Panc1 (cell line): Measurements from ENCODE around the gene TXNDC11. TPM values are rescaled to one million over a fixed set of nuclear protein-coding genes. Genes with fewer than 3 reads are reported as not detected.

Experiments
- ATAC-seq: fragments of 200-7000 bp; cut with Tn5 transposase; 2 replicates; pipeline ENCODE4 v1.9.1; 2020; ENCODE audit warnings: mild to moderate bottlenecking, moderate library complexity
- BruUV-seq: library from RNA; stranded (reverse); fragments of 400-500 nt; replicated peaks from 2 replicates; lab custom pipeline; 2021; lab: Mats Ljungman, UMichigan
- CTCF ChIA-PET: fragments of 300-600 bp; sonication (Branson Sonifier 250); formaldehyde crosslinking; loops from one replicate; lab custom pipeline; 2022; ENCODE audit warnings: antibody characterized with exemption; lab: Charles Lee
- POLR2A ChIA-PET: fragments of 300-600 bp; sonication (Branson Sonifier 250); formaldehyde crosslinking; loops from one replicate; lab custom pipeline; 2022; ENCODE audit warnings: antibody characterized with exemption; lab: Charles Lee
- DNase-seq: peaks from one replicate; pipeline ENCODE4 v3.0.0-alpha.2; 2010; ENCODE audit warnings: low read depth, low spot score
- H3K27ac ChIP-seq: 2 replicates; pipeline ENCODE4 v1.5.1; 2011; ENCODE audit warnings: mild to moderate bottlenecking, low read length, inconsistent platforms
- H3K27me3 ChIP-seq: fragments of 200-500 bp; sonication (Bioruptor generic); 2 replicates; pipeline ENCODE4 v1.6.0; 2014; ENCODE audit warnings: low read length, inconsistent platforms; ENCODE audit not compliant: control insufficient read depth, insufficient read depth
- H3K36me3 ChIP-seq: fragments of 200-500 bp; sonication (Bioruptor generic); 2 replicates; pipeline ENCODE4 v1.5.1; 2014; ENCODE audit warnings: inconsistent platforms, mild to moderate bottlenecking, low read length, moderate library complexity; ENCODE audit not compliant: control insufficient read depth, insufficient read depth
- H3K4me1 ChIP-seq: 2 replicates; pipeline ENCODE4 v1.5.1; 2011; ENCODE audit warnings: inconsistent platforms, mild to moderate bottlenecking, low read length, moderate library complexity; ENCODE audit not compliant: control insufficient read depth, insufficient read depth
- H3K4me3 ChIP-seq, 2 experiments: 2 replicates each; pipeline ENCODE4 v1.5.1; 2011 to 2012; ENCODE audit warnings: low read depth in 2 of 2, low read length in 2 of 2, mild to moderate bottlenecking in 2 of 2, inconsistent platforms in 1 of 2, moderate library complexity in 1 of 2
- H3K9me3 ChIP-seq: fragments of 200-500 bp; sonication (Bioruptor generic); 2 replicates; pipeline ENCODE4 v1.5.1; 2014; ENCODE audit warnings: low read depth, mild to moderate bottlenecking, inconsistent platforms, low read length, moderate library complexity; ENCODE audit not compliant: control insufficient read depth, insufficient read depth
- POLR2AphosphoS5 ChIP-seq: IDR thresholded peaks from 2 replicates; pipeline ENCODE4 v1.6.1; 2012; ENCODE audit warnings: mild to moderate bottlenecking, low read depth, low read length, moderate library complexity
- SIN3A ChIP-seq: IDR thresholded peaks from 2 replicates; pipeline ENCODE4 v1.6.1; 2012; ENCODE audit warnings: low read depth, mild to moderate bottlenecking, low read length, moderate library complexity, borderline replicate concordance; ENCODE audit not compliant: insufficient read depth
- TCF7L2 ChIP-seq: IDR thresholded peaks from 2 replicates; pipeline ENCODE4 v1.6.1; 2011; ENCODE audit warnings: mild to moderate bottlenecking, low read depth, low read length, inconsistent platforms
- in situ Hi-C: cut with HindIII; loops from 2 replicates; pipeline ENCODE4 v1.10.0; 2016; ENCODE audit warnings: low sequenced_read_pairs, low pct_unique_long_range_greater_than_20kb
- intact Hi-C: fragments of 100-400 bp; cut with micrococcal nuclease; formaldehyde crosslinking; loops from one replicate; pipeline ENCODE4 v1.10.0; 2022; ENCODE audit not compliant: unreplicated experiment
- total RNA-seq: library from RNA; stranded (reverse); gene quantifications from one replicate; pipeline ENCODE4 v1.2.1, GENCODE V29; 2021; ENCODE audit not compliant: unreplicated experiment
- TF ChIP-seq, protein P1 (sequence below): fragments of 450-650 bp; IDR thresholded peaks from 2 replicates; pipeline ENCODE4 v1.5.1; 2017; ENCODE audit warnings: mild to moderate bottlenecking
- TF ChIP-seq, protein P2 (sequence below), 2 experiments: IDR thresholded peaks; 2 replicates each; pipeline ENCODE4 v1.6.1; 2011 to 2012; ENCODE audit warnings: low read depth in 2 of 2, control low read depth in 1 of 2, low read length in 1 of 2, mild to moderate bottlenecking in 1 of 2, moderate library complexity in 1 of 2; ENCODE audit not compliant: insufficient read depth in 1 of 2

TXNDC11 gene
- total RNA-seq, 1 experiment from 2014 or later = 30.5 TPM

DNA sequence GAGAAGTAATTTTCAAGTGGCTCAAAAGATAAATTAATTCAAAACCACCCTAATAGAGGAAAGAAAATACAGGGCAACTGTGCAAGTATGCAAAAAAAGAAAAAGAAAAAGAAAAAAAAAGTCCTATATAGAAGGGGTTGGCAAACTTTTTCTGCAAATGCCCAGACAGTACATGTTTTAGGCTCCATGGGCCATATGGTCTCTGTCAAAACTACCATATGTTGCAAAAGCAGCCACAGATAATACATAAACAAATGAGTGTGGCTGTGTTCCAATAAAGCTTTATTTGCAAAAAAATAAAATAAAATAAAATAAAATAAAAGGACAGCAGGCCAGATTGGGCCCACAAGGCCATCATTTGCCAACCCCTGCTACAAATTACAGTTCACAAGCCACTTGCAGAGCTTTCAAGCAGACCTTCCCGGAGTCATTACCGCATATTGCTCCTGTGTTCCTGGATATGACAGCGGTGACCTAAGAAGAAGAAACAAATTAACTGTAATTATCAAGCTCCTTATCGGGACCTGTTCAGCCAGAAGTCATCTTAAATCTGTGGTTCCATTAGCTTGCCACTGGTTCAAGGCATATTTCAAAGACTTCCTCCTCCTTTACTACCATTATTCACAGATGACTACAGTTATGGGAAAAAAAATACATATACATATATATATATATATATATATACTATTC lies 38.5 kb upstream of the TXNDC11 start:
- CTCF ChIA-PET = interaction anchor here (0.6 kb wide), 1 partner anchor 46 kb away, joined by 5 read pairs; no protein-coding TSS in a partner anchor
- Histone ChIP-seq H3K4me1 (peaks cover 33% of the 10 kb centered on the region), H3K27me3 (no peaks in the 10 kb centered on the region), H3K9me3 (no peaks in the 10 kb centered on the region), H3K36me3 (peaks cover 18% of the 10 kb centered on the region), H3K27ac (no peak overlapping the region; the same call in 1 of the 2 replicates), H3K4me3 (no peak overlapping the region)
- POLR2A ChIA-PET = interaction anchor here (0.7 kb wide), 1 partner anchor 440 kb away, joined by 5 read pairs; no protein-coding TSS in a partner anchor
- BruUV-seq = no TSS peak
- DNase-seq (no peak), ATAC-seq (no peak)
- intact Hi-C loops = no loop called here
- in situ Hi-C loops = no loop called here
- TF ChIP-seq, protein P1, sequence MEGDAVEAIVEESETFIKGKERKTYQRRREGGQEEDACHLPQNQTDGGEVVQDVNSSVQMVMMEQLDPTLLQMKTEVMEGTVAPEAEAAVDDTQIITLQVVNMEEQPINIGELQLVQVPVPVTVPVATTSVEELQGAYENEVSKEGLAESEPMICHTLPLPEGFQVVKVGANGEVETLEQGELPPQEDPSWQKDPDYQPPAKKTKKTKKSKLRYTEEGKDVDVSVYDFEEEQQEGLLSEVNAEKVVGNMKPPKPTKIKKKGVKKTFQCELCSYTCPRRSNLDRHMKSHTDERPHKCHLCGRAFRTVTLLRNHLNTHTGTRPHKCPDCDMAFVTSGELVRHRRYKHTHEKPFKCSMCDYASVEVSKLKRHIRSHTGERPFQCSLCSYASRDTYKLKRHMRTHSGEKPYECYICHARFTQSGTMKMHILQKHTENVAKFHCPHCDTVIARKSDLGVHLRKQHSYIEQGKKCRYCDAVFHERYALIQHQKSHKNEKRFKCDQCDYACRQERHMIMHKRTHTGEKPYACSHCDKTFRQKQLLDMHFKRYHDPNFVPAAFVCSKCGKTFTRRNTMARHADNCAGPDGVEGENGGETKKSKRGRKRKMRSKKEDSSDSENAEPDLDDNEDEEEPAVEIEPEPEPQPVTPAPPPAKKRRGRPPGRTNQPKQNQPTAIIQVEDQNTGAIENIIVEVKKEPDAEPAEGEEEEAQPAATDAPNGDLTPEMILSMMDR = no peak
- TF ChIP-seq, protein P2, sequence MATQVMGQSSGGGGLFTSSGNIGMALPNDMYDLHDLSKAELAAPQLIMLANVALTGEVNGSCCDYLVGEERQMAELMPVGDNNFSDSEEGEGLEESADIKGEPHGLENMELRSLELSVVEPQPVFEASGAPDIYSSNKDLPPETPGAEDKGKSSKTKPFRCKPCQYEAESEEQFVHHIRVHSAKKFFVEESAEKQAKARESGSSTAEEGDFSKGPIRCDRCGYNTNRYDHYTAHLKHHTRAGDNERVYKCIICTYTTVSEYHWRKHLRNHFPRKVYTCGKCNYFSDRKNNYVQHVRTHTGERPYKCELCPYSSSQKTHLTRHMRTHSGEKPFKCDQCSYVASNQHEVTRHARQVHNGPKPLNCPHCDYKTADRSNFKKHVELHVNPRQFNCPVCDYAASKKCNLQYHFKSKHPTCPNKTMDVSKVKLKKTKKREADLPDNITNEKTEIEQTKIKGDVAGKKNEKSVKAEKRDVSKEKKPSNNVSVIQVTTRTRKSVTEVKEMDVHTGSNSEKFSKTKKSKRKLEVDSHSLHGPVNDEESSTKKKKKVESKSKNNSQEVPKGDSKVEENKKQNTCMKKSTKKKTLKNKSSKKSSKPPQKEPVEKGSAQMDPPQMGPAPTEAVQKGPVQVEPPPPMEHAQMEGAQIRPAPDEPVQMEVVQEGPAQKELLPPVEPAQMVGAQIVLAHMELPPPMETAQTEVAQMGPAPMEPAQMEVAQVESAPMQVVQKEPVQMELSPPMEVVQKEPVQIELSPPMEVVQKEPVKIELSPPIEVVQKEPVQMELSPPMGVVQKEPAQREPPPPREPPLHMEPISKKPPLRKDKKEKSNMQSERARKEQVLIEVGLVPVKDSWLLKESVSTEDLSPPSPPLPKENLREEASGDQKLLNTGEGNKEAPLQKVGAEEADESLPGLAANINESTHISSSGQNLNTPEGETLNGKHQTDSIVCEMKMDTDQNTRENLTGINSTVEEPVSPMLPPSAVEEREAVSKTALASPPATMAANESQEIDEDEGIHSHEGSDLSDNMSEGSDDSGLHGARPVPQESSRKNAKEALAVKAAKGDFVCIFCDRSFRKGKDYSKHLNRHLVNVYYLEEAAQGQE (IDR thresholded peaks at IDR 0.05; ENCODE audit: insufficient read depth in 1 of 2, low read depth in 2 of 2, low read length in 1 of 2) = no peak
- TF ChIP-seq SIN3A (no peak), POLR2AphosphoS5 (no peak), TCF7L2 (no peak)

DNA sequence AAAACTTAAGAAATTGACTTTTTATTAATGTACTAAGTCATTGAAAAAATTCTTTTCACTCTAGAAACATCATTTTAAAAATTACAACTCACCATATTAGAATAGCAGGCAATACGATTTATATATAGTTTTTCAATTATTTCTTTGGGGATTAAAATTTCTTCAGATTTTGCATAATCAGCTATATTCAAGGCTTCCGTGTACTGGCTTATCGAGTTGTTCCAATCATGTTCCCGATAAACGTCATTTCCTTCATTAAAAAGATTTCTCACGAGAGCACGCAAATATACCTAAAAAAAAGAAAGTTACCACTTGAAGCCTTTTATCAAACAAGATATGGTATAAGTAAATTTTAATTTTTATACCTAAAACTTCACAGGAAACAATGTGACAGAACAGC lies 36.4 kb upstream of the TXNDC11 start:
- BruUV-seq = no TSS peak
- TF ChIP-seq SIN3A (no peak), TCF7L2 (no peak), POLR2AphosphoS5 (no peak)
- TF ChIP-seq, protein P1 = no peak
- TF ChIP-seq, protein P2 (IDR thresholded peaks at IDR 0.05; ENCODE audit: insufficient read depth in 1 of 2, low read depth in 2 of 2, low read length in 1 of 2) = no peak
- intact Hi-C loops (no loop called here), in situ Hi-C loops (no loop called here)
- ChIA-PET CTCF (no interaction called here), POLR2A (no interaction called here)
- Histone ChIP-seq H3K9me3 (no peaks in the 10 kb centered on the region), H3K36me3 (peaks cover 31% of the 10 kb centered on the region), H3K27me3 (no peaks in the 10 kb centered on the region), H3K4me1 (peaks cover 25% of the 10 kb centered on the region), H3K4me3 (no peak overlapping the region), H3K27ac (no peak overlapping the region)
- ATAC-seq = no peak
- DNase-seq = no peak
